Stimulated activated CD8-positive, alpha-beta memory T cell treated with anti-CD3 and anti-CD28 coated beads, Interleukin-12 subunit alpha, Interleukin-12 subunit beta, amount 100 ng/mL, for 24 hours (primary cell): ENCODE data around the gene LHFPL6.

Experiments
- DNase-seq: peaks from one replicate; pipeline ENCODE4 v3.0.0-alpha.2; 2020; ENCODE audit errors: extremely low read depth

LHFPL6 gene

DNA sequence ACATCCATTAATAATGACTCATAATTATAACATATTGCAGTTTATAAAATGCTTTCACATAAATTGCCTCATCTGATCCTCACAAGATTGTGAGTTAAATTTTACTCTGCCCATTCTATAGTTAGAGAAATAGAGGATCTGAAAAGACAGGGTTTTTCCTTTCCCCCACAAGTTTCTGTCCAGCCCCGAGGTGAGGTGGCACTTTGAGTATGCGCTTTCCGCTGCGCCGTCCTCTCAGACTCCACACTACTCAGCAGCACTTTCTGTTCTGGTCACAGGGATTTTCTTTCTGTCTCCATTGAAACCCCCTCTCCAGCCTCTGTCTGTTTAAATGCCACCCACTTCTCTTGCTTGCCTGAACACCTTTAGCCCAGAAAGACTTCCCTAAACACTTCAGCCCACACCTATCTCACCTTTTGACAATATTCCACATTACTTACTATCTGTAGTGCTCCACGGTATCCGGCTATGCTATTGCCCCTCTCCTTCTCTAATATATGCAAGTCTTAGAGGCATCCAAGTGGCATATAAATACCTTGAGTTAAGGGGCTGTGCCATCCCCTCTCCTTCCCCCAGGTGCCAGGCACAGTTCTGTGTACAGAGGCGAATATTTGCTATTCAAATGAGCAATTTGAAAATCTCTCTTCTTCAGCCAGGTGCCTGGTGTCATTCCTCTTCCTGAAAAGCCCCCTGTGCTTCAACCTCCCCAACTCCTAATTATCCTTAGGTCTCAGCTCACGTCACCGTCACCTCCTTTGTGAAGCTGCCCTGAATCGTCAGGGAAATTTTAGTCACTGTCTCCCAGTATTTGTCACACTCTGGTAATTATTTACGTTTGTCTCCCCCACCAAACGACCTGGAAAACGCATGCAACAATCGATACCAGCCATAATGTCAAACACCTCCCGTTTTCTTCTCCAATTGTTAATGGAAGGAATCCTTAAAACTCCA lies 296.1 kb downstream of the LHFPL6 start:
- DNase-seq: no peak

DNA sequence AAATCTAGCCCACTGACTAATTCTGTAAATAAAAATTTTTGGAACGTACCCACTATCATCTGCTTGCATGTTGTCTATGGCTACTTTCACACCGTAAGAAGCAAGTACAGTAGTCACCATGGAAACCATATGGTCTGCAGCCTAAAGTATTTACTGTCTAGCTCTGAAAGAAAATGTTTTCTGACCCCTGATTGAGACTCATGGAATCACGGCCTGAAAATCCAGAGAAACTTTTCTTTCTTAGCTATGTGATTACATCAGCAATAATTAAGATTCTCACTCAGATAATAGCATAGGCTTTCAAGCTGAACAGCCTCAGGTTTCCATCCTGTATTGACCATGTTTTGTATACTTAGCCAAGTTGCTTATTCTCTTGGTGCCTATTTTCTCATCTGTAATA lies 300.2 kb downstream of the LHFPL6 start:
- DNase-seq: no peak

DNA sequence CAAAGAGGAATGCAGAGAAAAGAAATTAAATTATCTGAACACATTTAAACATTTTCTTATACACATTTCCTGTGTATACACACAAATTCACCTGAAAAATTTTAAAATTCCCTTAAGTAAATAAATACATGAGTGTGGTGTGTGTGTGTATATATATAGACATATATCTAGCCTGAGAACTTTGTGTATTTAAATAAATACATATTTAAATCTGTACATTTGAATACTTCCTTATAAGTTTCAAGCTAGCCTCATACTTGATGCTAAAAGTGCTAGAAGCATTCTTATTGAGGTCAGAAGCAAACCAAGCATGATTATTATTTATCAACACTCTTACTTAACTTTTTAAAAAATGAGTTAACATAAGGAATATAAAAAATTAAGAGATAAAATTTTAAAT lies 304.0 kb downstream of the LHFPL6 start:
- no peak for DNase-seq

DNA sequence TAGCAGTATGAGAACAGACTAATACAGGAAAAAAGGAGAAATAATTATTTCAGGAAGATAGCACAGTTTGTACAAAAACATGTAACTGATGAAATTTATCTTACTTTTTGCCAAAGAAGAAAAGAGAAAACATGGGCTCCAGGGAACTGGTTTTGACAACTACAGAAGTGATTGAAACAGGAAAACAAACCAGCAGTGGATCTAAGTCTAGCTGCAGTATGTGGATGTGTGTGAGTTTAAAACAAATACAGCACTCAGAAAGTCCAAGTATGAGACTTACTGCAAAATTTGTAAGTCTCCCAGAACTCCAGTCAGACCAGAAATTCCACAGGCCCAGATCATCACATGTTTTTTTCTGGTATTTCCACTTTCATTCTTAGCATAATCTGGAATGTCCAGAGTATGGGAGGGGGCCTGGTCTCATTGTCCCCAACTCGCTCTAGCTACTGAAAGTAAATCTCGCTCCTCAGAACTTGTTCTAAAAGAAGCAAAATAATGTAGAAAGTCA lies 305.3 kb downstream of the LHFPL6 start:
- no peak for DNase-seq

DNA sequence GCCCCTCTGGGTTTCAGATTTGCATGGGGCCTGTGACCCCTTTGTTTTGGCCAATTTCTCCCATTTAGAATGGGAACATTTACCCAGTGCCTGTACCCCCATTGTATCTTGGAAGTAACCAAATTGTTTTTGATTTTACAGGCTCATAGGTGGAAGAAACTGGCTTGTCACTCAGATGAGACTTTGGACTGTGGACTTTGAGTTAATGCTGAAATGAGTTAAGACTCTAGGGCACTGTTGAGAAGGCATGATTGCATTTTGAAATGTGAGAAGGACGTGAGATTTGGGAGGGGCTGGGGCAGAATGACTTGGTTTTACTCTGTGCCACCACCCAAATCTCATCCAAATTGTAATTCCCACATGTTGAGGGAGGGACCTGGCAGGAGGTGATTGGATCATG lies 306.0 kb downstream of the LHFPL6 start:
- DNase-seq: no peak

DNA sequence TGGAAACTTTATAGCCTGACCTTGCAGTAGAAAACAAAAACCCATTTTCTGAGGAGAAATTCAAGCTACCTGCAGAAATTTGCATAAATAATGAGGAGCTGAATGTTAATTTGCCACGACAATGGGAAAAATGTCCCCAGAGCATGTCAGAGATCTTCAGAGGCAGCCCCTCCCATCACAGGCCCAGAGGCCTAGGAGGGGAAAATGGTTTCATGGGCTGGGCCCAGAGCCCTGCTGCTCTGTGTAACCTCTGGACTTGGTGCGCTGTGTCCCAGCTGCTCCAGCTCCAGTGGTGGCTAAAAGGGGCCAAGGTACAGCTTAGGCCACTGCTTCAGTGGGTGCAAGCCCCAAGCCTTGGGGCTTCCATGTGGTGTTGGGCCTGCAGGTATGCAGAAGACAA lies 306.8 kb downstream of the LHFPL6 start:
- DNase-seq: no peak
